ENCODE results near the gene PLEKHH2.

The PLEKHH2 gene

DNA sequence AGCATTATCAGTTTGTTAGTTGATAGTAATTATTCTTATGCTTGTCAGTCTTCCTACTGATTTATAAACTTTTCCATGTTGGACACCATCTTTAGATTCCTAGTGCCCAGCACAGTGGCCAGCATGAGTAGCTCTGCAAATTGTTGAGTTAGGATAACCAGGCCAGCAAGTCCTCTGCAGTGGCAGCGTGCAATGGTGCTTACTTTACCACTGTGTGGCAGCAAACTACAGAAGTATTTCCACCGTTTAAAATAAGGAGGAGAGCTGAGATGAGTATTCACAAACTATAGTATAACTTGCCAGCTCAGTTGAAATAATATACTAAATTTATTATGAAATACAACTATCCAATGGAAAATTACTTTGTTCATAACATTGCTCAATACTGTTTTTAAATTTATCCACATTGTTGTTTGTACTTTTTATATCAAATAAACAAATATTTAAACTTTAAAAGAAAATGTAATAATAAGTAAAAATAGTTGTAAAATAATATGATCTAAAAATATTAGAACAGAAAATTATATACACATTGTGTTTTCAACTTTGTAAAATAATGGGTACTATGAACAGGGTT is 31.9 kb upstream of the PLEKHH2 start:
- H3K4me3 ChIP-seq (ENCODE audit: control insufficient read depth, low read depth, low read length): no peak overlapping the region
- TF ChIP-seq, protein P1, sequence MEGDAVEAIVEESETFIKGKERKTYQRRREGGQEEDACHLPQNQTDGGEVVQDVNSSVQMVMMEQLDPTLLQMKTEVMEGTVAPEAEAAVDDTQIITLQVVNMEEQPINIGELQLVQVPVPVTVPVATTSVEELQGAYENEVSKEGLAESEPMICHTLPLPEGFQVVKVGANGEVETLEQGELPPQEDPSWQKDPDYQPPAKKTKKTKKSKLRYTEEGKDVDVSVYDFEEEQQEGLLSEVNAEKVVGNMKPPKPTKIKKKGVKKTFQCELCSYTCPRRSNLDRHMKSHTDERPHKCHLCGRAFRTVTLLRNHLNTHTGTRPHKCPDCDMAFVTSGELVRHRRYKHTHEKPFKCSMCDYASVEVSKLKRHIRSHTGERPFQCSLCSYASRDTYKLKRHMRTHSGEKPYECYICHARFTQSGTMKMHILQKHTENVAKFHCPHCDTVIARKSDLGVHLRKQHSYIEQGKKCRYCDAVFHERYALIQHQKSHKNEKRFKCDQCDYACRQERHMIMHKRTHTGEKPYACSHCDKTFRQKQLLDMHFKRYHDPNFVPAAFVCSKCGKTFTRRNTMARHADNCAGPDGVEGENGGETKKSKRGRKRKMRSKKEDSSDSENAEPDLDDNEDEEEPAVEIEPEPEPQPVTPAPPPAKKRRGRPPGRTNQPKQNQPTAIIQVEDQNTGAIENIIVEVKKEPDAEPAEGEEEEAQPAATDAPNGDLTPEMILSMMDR (IDR thresholded peaks at IDR 0.05; ENCODE audit: control insufficient read depth, insufficient read depth, low read depth, low read length, missing control alignments): peak; percentile 70
- peak; percentile 28 for DNase-seq (ENCODE audit: low read depth)

DNA sequence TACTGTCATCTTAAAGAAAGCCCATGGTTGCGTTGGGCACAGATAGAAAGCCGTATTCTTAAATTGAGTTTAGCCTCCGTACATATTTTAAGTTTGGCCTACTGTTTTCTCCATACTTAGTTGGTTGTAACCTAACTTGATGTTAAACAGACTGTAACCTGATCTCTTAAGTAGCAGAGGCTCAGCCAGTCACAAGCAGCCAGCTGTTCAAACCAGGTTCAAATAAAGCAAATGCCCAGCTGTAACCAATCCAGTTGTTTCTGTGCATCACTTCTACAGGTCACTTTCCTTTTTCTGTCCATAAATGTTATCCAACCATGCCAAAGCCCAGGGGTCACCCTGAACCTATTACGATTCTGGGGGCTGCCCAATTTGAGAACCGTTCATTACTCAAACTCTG is 31.2 kb upstream of the PLEKHH2 start:
- DNase-seq (ENCODE audit: low read depth): no peak
- H3K4me3 ChIP-seq (ENCODE audit: control insufficient read depth, low read depth, low read length): no peak overlapping the region
- TF ChIP-seq, protein P1 (IDR thresholded peaks at IDR 0.05; ENCODE audit: control insufficient read depth, insufficient read depth, low read depth, low read length, missing control alignments): no peak

DNA sequence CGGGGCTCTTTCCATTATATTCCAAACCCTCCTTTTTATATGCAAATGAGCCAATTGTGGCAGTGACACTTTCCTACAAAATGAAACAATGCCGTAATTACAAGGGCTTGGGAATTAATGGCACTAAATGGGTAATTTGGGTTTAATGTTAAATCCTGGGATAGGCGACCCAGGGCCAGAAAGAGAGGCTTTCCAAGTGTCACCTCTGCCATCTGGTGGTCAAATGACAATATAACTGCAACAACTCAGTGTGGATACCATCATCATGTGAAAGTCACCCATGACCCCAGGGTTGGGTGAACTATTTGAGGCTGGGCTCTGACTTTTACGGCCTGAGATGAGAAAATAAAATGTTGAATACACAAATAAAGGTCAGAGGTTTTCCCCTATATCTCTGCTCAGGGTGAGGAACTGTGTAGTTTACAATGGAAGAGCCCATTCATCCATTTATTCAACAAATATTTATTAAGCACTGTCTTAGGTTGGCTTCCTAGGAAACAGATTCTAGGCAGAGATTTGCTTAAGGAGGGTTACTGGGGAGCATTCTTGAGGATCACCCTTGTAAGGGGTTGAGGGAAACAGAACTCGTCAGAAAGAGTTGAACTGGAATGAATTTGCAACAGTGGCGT is 27.7 kb upstream of the PLEKHH2 start:
- TF ChIP-seq, protein P1 (IDR thresholded peaks at IDR 0.05; ENCODE audit: control insufficient read depth, insufficient read depth, low read depth, low read length, missing control alignments): peak; percentile 71
- no peak for DNase-seq (ENCODE audit: low read depth)
- H3K4me3 ChIP-seq (ENCODE audit: control insufficient read depth, low read depth, low read length): no peak overlapping the region

DNA sequence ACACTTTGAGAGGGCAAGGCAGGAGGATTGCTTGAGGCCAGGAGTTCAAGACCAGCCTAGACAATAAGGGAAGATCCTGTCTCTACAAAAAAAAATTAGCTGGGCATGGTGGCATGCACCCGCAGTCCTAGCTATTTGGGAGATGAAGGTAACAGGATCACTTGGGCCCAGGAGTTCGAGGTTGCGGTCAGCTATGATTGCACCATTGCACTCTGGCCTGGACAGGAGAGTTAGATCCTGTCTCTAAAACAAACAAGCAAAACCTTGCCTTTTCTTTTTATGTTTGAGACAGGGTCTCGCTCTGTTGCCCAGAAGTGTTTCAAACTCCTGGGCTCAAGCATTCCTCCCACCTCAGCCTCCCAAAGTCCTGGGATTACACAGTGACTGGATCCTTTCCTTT is 26.7 kb upstream of the PLEKHH2 start:
- TF ChIP-seq, protein P1 (IDR thresholded peaks at IDR 0.05; ENCODE audit: control insufficient read depth, insufficient read depth, low read depth, low read length, missing control alignments): no peak
- H3K4me3 ChIP-seq (ENCODE audit: control insufficient read depth, low read depth, low read length): no peak overlapping the region

DNA sequence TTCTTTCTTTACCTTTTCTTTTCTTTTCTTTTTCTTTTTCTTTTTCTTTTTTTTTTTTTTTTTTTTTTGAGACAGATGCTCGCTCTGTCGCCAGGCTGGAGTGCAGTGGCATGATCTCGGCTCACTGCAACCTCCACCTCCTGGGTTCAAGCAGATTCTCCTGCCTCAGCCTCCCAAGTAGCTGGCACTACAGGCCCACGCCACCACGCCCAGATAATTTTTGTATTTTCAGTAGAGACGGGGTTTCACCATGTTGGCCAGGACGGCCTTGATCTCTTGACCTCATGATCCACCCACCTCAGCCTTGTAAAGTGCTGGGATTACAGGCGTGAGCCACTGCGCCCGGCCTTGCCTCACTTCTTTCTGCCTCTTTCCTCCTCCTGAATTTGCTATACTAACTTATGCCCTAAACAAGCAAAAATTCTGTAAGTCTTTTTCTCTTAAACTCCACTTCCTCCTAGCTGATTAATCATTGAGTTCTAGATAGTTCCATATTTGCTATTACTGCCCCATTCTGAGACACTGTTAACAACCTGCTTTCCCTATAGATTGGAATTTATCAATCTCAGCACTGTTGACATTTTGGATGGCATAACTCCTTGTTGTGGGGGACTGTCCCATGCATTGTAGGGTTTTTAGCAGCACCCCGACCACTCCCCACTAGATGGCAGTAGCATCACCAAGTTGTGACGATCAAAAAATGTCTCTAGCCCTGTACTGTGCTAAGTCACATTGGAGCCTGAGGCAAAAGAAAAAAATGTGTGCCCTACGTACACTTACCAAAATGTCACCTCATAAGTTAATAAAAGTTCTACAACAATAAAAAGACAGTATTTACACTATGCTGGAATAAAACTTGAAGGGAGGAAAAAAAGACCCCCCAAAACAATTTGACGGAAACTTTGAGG is 24.8 kb upstream of the PLEKHH2 start:
- DNase-seq (ENCODE audit: low read depth): peak; percentile 31
- TF ChIP-seq, protein P1 (IDR thresholded peaks at IDR 0.05; ENCODE audit: control insufficient read depth, insufficient read depth, low read depth, low read length, missing control alignments): peak; percentile 81
- H3K4me3 ChIP-seq (ENCODE audit: control insufficient read depth, low read depth, low read length): no peak overlapping the region

More for the DNA sequence above, 26.7 kb upstream of the PLEKHH2 start:
- no peak for DNase-seq (ENCODE audit: low read depth)

DNA sequence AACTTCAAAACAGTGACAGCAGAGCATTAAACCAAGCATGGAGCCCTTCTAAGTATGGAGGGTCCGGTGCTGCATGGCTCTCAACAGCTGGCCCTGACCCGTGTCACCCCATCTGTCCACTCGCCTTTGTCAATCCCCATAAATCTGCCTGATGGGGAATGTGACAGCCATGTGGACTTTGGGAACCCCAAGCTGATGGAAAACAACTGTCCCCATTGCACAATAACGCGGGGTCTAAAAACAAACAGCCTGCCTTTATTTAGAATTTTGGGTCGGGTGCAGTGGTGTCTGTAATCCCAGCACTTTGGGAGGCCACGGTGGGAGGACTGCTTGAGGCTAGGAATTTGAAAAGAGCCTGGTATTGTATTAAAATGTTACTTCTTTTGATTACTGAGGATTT is 24.1 kb upstream of the PLEKHH2 start:
- H3K4me3 ChIP-seq (ENCODE audit: control insufficient read depth, low read depth, low read length): no peak overlapping the region
- no peak for DNase-seq (ENCODE audit: low read depth)
- TF ChIP-seq, protein P1 (IDR thresholded peaks at IDR 0.05; ENCODE audit: control insufficient read depth, insufficient read depth, low read depth, low read length, missing control alignments): no peak
